ENCODE data around the gene LCA5L. TPM values are rescaled to one million over a fixed set of nuclear protein-coding genes. Genes with fewer than 3 reads are reported as not detected.

The LCA5L gene
- total RNA-seq, 4 donors from 2014 or later: 3.8 to 27.8 (median 5.7) TPM

- Histone ChIP-seq H3K4me1 (peaks cover 0 to 7% of the 10 kb centered on the region in 2 donors), H3K27ac (peak overlapping the region in 1 of 3 donors; percentile 97), H3K9me3 (no peaks in the 10 kb centered on the region), H3K36me3 (no peaks in the 10 kb centered on the region), H3K27me3 (no peaks in the 10 kb centered on the region), H3K4me3 (replicated peaks in 1 of 3) (no peak overlapping the region)
- 83 to 88% methylated on average over 6 of the region's 6 CpGs for whole genome bisulfite sequencing, 2 donors
- TF ChIP-seq CTCF (IDR thresholded peaks at IDR 0.05): no peak
- TF ChIP-seq POLR2A (IDR thresholded peaks at IDR 0.05): no peak
- intact Hi-C loops (cut with DNase I): no loop called here
- DNase-seq: no peak
These were observed 7.4 kb upstream of the LCA5L start for GRCh38 chr21:39452970-39453342.

GRCh38 chr21:39452207-39452969 is 6.8 kb upstream of the LCA5L start:
- DNase-seq: no peak
- Histone ChIP-seq H3K27ac (peak overlapping the region; percentile 57 to 97 (median 68)), H3K9me3 (no peaks in the 10 kb centered on the region), H3K4me3 (replicated peaks in 1 of 3) (no peak overlapping the region), H3K27me3 (no peaks in the 10 kb centered on the region), H3K36me3 (no peaks in the 10 kb centered on the region), H3K4me1 (peaks cover 0 to 7% of the 10 kb centered on the region in 2 donors)
- intact Hi-C loops (cut with DNase I): no loop called here
- TF ChIP-seq POLR2A (IDR thresholded peaks at IDR 0.05) (no peak), CTCF (IDR thresholded peaks at IDR 0.05) (no peak)
- 64 to 69% methylated on average over 10 of the region's 10 CpGs for WGBS, 2 donors

- Histone ChIP-seq H3K9me3 (no peaks in the 10 kb centered on the region), H3K36me3 (no peaks in the 10 kb centered on the region), H3K4me3 (replicated peaks in 1 of 3) (no peak within 1 kb of the TSS), H3K27ac (peak within 1 kb of the TSS; percentile 68 to 97 (median 92)), H3K4me1 (peaks cover under 1 to 7% of the 10 kb centered on the region in 2 donors), H3K27me3 (no peaks in the 10 kb centered on the region)
- WGBS, 2 donors: 32 to 37% methylated on average over 14 to 15 of the region's 15 CpGs
- TF ChIP-seq CTCF (IDR thresholded peaks at IDR 0.05) (no peak), POLR2A (IDR thresholded peaks at IDR 0.05) (peak in 1 of 2 donors; percentile 74)
- DNase-seq: peak; percentile 89 to 90
- intact Hi-C loops (cut with DNase I): no loop called here
These were observed 6.0 kb upstream of the LCA5L start, which contains the start of gene SH3BGR for GRCh38 chr21:39451332-39452206. Gene SH3BGR (plus strand): TSS chr21:39451970. CDS start chr21:39452097, 127 bp downstream.

GRCh38 chr21:39447264-39447663 is 1.7 kb upstream of the LCA5L start:
- Histone ChIP-seq H3K36me3 (no peaks in the 10 kb centered on the region), H3K4me1 (peaks cover 15 to 20% of the 10 kb centered on the region in 2 donors), H3K4me3 (replicated peaks in 1 of 3) (no peak overlapping the region), H3K9me3 (no peaks in the 10 kb centered on the region), H3K27me3 (no peaks in the 10 kb centered on the region), H3K27ac (no peak overlapping the region)
- WGBS, 2 donors: 96 to 97% methylated on average over 7 of the region's 7 CpGs
- TF ChIP-seq CTCF (IDR thresholded peaks at IDR 0.05) (no peak), POLR2A (IDR thresholded peaks at IDR 0.05) (no peak)
- DNase-seq: no peak
- intact Hi-C loops (cut with DNase I): no loop called here

All from thyroid gland (tissue), 4 donors.